Measurements from ENCODE around the gene S100A2.

GRCh38 chr1:153586347-153586746, 20.7 kb upstream of the S100A2 start:
- TF ChIP-seq CTCF (IDR thresholded peaks at IDR 0.05) (no peak), ZFX (IDR thresholded peaks at IDR 0.05; ENCODE audit: borderline replicate concordance) (no peak)
